Measurements from ENCODE around the gene MACROD2.

DNA sequence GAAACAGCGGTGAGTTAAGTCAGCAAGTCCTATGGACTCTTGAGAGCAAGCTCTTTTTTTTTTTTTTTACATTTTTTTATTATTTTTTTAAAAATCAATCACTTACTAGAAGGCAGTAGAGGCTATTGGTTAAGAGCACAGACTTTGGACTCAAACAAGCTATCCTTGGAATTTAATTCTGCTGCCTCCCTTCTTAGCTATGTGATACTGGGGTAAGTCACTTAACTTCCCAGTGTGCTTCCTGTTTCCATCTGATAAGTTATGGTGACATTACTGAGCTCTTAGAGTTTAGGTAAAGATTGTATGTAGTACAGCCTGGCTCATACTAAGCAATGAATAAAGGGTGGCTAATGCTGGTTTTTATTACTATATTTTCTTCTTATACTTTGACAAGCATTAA is 1112.6 kb downstream of the MACROD2 start:
- TF ChIP-seq, protein P1, sequence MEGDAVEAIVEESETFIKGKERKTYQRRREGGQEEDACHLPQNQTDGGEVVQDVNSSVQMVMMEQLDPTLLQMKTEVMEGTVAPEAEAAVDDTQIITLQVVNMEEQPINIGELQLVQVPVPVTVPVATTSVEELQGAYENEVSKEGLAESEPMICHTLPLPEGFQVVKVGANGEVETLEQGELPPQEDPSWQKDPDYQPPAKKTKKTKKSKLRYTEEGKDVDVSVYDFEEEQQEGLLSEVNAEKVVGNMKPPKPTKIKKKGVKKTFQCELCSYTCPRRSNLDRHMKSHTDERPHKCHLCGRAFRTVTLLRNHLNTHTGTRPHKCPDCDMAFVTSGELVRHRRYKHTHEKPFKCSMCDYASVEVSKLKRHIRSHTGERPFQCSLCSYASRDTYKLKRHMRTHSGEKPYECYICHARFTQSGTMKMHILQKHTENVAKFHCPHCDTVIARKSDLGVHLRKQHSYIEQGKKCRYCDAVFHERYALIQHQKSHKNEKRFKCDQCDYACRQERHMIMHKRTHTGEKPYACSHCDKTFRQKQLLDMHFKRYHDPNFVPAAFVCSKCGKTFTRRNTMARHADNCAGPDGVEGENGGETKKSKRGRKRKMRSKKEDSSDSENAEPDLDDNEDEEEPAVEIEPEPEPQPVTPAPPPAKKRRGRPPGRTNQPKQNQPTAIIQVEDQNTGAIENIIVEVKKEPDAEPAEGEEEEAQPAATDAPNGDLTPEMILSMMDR (IDR thresholded peaks at IDR 0.05), result no peak
- no peak for TF ChIP-seq POLR2A (IDR thresholded peaks at IDR 0.05)
